ENCODE data around the gene UTP25.

Gene UTP25

DNA sequence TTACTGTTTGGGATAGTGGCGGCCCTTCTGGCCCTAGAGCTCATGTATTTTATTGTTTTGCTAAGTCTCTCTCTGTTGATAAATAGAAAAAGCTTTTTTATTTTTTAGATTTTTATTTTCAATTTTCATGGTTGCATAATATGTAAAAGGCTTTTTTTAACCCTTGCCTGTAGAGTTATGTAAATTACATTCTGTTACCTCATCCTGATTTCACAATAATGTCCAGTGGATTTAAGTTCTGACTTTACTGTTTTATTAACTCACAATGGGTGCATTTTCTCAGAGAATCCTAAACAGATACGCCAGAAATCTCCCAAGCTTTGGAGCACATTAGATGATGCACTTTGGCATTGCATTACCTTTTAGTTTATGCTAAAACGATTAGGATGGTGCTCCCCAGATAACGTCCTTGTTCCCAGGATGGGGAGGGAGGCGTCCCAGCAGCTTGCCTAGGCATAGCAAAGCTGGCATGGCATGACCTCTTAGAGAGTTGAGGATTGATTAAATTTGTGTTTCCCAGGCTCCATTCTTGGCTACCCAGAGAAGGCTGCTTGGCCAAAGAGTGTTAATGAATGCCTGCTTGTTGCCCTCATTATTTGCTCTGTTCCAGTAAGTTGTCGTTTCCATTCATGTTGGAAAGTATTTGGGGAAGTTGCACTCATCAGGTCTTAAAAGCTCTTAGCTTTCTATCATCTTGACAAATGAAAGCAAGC is 17.1 kb downstream of the UTP25 start:
- no peak for DNase-seq

DNA sequence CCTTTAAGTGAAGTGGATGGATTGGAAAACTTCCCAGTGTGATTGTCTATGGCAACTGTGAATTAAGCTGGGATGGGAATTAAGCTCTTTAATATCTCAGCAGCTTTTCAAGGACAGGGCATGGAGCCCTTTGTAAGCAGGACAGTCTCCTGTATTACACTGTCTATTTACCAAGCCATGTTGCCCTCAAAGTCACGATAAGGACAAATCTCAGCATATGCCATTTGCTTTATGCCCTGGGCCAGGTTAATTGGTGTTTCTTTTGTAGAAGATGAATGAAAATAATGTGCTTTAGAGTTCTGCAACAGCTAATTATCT is 17.6 kb downstream of the UTP25 start:
- no peak for DNase-seq

DNA sequence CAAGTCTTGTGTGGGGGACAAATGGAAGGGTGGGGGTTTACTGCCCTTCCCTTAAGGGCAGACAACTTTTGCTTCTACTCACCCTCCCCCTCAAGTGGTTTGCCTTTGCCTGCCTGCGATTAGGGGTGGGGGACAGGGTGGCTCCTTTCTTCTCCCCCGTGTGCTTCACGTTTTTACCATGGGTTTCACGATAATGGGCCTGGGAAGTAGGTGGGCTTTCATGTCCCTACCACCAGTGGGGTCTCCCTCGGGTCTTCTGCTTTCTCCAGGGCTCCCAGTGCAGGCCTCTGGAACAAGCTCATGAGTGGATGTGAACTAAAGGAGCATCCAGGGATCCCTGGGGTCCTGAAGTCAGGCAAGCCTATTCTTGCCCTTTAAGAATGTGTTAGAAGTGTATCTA is 21.6 kb downstream of the UTP25 start:
- no peak for DNase-seq

DNA sequence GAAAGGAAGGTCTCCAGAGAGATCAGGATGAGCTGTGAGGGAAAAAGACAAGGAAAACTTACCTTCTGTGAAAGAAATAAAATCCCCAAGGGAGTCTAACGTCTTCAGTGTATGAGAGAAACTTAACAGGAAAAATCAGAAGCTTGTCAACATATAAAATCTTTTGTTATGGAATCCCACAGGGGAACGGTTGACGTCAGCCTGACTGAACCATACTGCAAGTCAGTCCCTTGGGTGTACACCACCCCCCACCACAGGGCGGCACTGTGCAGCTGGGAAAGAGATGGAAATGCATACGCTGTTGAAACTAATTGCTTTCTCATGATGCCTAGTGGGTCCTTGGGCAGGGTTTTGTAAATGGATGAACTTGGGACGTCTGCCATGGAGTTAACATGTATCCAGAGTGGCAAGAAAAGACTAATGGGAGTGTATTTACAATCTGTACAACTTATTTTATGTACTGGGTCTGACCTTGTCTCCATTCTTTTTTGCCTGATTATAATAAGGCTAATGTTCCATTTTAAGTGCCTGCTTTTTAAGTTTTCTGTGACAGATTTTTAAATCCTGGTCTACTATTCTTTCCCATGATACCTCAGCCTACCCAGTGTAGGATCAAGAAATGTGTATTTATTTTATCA is 22.7 kb downstream of the UTP25 start:
- no peak for DNase-seq

DNA sequence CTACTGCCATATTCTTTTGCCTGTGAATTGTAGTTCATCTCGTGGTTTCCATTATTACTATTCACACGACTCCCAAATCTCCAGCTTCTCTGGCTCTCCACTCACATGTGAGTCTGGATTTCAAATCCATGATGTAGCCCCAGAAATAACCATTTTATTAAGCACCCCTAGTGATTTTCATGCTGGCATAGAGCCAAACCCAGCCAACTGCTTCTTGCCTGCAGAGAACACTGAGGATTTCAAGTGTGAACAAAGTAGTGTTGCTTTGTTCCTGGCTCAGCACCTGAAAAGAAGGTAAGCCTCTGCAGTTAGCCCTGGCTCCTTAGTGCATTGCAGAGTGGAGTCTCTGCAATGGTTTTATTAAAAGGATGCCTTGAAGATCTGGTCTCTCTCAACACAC is 25.9 kb downstream of the UTP25 start:
- no peak for DNase-seq

DNA sequence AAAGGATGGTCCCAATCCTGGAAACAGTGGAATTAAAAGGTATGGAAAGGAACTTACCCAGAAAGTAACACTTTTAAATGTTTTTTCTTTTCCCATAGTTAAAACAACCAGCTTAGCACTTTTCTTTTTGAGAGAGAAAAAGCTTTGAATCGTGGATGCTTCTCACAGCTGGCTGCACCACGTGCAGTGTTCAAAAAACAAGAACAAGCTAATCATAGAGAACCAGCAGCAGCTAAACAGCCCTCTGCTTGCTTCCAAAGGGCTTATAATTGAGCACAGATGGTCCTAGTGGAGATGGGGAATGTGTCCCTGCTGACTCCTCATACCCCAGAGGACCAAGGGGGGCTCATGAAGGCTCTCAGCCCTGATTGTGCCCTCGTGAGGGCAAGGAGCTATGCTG is 26.4 kb downstream of the UTP25 start:
- no peak for DNase-seq

DNA sequence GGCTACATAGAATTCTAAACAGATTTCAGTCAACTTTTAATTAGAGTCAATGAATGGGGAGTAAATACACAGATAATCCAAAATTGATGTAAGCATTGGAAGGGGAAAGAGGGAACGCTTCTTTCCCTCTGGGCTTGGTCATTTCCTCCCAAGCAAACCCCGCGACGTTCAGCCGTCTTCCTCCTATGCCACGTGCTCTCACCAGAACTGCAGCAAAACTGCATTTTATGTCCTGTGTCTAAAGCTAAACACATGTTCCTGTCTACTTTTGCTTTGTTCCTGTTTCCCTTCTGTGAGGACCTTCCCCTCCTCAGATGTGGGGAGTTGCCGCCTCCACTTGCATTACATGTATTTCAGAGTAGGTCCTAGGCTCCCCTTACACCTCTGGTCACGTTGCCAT is 27.2 kb downstream of the UTP25 start:
- no peak for DNase-seq

DNA sequence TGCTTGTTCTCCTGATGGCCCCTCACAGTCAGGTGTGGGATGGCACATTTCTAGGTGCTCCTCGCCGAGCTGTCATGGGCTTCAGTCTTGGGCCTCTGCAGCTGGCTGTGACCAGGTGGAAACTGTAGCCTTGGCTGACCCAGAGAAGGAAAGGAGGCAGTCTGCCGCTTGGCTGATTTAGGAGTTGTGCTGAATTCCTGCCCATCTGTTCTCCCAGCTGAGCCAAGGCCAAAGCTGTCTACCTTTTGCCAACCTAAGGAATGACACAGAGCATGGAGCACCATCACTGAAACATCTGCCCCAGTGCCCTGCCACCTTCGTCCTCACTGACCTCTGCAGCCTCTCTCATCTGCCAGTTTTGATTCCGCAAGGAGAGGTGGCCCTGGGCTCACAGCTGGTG is 27.9 kb downstream of the UTP25 start:
- DNase-seq = no peak

DNA sequence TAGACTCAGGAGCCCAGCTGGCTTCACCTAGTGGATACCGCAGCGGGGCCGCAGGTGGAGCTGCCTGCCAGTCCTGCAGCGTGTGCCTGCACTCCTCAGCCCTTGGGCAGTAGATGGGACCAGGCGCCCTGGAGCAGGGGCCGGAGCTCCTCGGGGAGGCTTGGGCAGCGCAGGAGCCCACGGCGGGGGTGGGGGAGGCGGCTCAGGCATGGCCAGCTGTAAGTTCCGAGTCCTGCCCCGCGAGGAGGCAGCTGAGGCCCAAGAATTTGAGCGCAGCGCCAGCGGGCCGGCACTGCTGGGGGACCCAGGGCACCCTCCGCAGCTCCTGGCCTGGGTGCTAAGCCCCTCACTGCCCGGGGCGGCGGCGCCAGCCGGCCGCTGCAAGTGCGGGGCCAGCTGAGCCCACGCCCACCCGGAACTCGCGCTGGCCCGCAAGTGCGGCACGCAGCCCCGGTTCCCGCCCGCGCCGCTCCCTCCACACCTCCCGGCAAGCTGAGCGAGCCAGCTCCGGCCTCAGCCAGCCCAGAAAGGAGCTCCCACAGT is 30.9 kb downstream of the UTP25 start:
- DNase-seq = no peak

DNA sequence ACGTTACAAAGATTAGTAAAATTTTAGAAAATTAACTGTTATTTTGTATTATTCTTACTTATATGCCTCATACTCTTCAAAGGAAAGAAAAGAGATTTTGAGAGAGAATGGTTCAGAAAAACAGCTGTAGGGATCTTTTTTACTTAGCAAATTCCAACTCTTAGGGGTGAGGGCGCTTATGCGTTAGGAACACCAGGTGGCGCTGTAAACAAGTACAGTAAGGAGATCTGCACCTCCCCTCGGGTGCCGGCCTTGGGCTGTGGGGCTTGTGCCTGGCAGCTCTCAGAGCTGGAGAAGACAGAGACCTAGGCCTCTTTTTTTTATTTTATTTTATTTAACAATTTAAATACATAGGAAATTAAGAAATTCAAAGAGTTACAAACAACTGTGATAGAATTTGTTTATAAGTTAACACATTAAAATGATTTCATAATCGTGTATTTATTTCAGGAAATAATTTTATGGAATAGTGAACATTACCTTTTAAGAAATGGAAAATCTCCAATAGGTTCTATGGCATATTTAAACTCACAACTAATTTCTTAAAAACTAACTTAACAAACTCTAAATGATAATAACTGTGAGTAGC is 32.6 kb downstream of the UTP25 start:
- peak; percentile 33 to 57 (median 40) for DNase-seq

DNA sequence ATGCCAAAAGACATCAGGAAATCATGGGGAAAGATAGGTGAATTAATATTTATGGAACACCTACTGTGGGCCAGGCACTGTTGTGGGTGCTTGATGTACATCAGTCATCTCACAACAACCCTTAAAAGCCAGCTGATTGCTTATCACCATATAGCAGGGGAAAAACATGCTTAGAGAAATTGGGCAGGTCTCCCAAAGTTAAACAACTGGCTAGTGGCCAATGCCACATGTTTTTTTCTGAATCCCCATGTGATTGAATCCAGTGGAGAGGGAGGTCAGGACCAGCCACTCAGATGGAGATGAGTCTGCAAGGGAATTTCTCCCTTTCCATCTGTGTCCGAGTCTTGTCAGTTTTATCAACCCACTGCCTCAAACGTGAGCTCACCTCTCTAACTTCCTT is 33.5 kb downstream of the UTP25 start:
- no peak for DNase-seq

DNA sequence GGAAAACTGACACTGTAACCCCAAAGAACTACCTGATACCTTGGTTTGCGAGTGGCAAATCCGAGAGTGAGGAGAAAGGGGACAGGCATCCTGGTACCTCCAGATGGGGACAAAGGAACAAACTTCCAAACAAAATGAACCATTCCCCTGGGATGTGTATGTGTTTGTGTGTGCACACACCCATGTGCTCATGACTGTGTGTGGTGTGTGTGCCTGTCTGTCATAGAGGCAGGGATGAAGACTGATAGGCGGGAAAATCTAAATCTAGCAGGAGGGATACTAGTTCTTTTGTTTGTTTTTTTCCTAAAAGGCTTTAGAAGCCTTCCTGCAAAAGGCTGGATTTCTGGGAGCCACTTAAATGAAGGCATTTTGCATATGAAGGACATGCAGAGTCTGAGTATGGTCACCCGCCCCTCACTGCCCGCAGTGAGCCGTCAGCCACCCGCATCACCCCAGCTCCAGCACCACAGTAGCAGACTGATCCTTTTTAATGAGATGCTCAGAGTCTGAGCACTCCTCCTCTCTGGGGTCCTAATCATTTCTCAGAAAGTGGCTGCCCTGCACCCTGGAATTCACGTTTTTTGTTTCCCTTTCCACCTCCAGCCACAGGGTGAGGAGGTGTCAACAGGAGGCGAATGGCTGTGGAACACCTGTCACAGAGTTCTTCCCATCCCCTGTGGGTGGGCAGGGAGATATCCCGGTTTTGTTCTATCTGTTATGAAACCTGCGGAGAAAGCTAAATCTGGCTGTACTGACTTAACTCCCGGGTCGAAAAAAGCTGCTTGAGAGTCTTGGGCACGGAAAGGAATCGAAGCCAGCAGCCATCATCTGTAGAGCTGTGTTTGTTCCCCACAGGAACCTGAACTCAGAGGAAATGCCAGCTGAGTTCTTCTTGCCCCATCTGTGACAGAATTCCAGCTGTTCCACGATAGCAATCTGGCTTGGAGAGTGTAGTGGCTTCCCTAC is 34.9 kb downstream of the UTP25 start:
- no peak for DNase-seq

DNA sequence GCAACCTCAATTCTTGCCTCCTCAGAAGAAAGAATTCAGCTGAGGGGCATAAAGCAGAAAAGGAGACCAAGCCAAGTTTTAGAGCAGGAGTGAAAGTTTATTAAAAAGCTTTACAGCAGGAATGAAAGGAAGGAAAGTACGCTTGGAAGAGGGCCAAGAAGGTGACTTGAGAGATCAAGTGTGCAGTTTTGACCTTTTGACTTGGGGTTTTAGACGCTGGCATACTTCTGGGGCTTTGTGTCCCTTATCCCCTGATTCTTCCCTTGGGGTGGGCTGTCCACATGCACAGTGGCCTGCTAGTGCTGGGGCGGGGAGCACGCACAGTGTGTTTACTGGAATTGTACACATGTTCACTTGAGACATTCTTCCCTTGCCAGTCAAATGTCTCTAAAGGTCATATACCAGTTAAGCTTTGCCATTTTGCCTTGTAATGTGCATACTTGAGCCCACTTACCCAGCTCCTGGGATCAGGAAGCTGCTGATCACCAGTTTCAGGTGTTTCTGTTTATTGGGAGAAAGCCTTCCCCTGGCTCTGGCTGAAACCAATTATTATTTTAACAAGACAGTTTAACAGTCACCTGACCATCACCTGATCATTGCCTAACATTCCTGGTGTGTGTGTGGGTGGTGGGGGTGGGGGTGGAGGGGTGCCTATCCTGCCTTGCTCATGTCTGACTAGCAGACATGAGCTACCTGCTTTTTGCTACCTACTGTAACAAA is 36.2 kb downstream of the UTP25 start:
- DNase-seq = no peak

DNA sequence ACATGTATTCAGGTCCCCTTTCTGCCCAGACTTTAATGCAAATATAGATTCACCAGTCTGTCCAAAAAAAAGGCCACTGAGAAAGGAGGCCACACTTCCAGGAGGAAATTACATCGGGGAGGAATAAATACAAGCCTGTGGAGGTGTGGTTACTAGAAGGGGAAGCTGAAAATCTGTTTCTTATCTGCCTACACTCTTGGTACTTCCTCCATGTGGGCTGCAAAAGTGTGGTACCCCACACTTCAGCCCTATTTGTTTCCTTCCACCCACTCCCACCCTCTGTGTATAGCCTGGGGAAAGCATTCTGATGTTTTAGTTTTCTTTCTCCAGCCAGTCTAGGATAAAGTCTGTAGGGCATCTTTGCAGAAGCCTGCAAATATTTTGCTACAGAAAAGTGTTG is 38.4 kb downstream of the UTP25 start:
- no peak for DNase-seq

DNA sequence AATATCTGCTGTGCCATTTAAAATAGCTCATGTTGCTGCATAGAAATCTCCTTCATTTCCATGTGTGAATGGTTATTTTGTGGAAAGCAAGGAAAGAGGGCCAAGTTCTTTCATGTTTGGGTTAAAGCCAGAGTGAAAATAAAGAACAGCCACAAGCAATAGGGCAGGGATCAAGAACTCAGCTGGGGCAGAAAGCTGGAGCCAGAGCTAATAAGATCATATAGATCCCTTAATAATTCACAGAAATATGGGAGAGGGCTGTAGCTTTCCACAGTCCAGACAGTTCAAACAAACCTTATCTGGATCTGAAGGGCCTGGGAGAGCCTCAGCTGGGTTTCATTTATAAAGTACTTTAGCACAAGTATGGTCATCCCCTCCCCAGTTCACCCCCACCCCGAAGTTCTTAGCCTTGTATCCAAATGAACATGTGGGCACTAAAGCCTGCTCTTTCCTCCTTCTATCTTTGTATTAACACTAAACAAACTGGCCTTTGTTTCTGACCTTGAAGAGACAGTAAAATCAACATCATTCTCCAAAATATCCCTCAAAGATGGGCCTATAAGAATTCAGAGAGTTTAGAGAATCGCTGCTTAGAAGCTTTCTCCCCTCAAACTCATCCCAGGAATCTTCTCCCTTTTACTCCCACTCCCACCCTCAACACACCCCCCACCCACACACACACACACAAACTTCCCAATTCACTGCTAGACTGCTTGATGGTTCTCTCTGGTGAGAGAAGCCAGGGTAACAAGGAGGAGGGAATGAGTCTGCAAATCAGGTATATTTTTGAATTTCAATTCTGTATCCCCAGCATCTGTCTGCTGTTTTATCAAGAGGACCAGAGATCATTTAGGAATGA is 41.7 kb downstream of the UTP25 start:
- no peak for DNase-seq

DNA sequence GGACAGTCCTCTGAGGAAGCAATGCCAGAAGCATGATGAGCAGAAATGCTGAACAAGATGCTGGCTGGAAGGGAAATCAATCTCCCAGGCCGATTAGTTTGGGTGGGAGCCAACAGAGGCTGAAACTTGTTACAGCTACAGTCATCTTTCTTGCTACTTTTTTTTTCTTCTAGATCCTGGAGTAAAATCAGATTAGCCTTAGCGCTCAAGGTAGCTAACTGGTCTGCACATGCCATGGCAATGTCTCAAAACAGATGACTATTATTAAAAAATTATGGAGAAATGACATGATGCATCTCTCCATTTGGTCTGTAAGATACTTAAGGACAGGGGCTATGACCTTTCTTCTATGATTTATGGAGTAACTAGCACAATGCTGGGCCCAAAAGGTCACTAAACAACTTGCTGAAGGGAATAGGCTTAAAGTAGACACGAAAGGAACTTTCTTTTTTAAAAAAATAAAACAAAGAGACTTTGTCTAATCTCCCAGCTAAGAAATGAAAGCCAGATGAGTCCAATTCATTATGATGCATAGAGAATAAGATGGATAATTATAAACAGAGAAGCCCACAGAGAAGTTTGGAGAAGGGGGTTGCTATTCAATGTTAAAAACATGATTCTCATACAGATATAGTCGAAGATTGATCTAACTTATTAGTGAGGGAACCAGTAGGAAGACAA is 42.5 kb downstream of the UTP25 start:
- DNase-seq = no peak

DNA sequence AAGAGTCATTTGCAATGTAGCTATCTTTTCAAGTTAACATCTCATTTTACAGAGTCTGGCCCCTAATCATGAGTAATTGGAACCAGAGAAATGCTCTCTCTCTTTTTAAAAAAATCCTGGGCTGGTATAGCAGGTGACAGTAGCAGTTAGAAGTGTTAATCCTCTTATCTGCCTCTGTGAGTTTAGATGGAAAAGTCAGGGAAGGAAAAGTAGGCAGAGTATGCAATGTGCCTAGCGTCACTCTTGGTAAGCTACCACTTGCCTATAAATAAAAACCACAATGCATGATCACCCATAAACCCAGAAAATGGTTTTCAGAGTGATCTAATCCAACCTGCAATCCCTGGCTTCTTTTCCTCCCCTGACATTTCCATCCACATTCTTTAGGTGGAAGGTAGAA is 43.2 kb downstream of the UTP25 start:
- no peak for DNase-seq

DNA sequence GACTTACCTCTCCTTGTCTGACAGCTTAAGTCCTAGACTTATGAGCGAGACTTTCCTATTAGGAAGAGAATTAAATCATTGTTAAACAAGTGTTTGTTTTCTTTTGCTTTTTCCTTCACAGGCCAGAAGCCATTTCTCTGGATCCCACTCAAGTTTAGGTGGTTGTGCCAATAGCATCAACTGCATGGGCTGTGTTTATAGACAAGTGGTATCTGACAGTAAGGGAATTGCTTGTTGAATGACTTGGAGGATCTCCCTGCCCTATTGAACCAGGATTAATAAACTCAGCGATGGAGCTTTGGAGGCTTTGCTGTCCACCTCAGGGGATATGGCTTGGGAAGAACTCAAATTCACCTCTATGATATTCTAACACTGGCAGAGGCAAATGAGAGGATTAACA is 43.7 kb downstream of the UTP25 start:
- DNase-seq = no peak

DNA sequence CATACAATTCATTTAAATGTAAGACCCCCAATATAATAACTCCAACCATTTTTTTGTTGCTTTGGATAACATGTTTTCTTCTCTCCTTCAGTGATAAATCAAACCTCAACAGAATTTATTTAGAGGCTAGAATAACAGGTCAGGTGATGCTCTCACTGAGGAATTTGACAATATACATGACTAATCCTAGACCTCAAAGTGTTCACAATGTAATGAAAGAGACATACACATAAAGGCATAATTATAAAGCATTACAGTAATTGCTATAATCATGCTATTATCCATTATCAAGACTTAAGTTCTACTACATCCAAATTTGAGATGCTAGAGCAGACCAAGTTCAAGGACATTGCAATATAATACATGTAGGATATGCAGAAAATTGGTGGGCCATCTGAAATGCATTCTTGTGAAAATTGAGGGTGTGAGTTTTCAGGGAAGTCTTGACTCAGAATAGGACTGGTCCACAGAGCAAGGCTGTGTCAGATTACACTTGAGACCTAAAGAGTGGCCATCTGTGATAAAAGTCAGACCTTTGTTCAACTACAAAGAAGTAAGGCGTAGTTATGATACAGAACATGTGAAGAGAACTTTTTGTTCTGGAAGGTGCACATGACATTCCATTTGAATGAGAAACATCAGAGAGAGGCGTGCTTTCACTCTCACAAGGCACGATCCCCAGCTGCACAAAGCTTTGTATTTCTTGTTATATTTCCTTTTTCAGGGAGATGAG is 45.5 kb downstream of the UTP25 start:
- no peak for DNase-seq

DNA sequence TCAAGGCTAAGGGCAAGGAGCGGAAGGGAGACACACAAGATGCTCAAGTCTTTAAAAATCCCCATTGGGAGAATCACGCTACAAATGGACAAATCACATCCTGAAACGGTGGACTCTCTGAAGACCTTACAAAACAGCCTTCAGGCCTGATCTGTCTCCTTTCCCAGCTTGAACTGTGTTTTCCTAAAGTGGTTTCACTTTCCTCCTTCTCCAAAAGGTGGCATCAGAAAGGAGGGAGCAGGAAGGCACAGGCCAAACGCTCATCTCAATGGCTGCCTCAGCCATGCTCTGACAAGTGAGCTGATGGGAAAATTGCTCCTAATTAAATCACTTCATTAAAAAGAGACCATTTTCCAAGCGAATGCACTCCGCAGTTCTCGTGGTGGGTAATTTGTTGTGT is 47.7 kb downstream of the UTP25 start:
- DNase-seq = no peak

Data from activated CD4-positive, CD25-positive, alpha-beta regulatory T cell (primary cell).